RKO (cell line): ENCODE results near the gene ERG.

Experiments
- DNase-seq: peaks from one replicate; pipeline ENCODE4 v3.0.0-alpha.2; 2016; ENCODE audit warnings: low spot score

The ERG gene, protein sequence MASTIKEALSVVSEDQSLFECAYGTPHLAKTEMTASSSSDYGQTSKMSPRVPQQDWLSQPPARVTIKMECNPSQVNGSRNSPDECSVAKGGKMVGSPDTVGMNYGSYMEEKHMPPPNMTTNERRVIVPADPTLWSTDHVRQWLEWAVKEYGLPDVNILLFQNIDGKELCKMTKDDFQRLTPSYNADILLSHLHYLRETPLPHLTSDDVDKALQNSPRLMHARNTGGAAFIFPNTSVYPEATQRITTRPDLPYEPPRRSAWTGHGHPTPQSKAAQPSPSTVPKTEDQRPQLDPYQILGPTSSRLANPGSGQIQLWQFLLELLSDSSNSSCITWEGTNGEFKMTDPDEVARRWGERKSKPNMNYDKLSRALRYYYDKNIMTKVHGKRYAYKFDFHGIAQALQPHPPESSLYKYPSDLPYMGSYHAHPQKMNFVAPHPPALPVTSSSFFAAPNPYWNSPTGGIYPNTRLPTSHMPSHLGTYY

DNA sequence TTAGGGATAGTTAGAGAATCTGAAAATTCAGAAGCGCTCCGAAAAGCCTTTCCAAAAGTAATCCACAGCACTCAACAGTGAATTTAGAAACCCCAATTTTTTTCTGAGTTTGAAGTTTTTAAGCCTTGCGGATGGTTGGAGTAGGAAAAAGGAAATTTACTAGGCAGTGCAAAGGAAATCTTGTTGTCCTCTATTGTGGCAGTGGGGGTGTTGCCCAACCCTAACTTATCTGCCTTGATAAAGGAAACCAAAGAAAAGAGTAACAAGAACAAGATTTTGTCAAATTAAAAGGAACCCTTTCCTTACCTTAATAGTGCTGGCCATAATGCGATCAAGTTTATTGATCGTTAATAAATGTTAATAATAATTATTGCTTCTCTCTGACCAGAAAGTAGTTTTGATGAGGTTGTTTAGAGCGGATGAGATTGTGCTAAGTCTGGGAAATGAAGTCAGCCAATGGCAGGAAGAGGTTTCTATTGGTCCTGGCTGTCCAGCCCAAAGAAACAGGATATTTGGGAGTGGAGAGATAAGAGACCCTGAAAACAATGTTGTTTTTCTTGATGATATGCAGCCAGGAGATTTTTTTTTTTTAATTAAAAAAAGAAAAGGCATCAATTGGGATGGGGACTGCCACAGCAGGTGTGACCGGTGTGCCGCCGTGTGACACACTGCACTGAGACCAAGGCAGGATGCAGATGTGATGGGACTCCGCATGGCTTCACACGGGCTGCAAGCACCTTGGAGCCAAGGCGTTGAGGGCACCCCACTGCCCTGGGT lies at the start of gene ERG:
ERG (minus strand) TSS at position 421 of the 777 bp plus-strand sequence; CDS start at position 324, 97 bp downstream.
- no peak for DNase-seq

DNA sequence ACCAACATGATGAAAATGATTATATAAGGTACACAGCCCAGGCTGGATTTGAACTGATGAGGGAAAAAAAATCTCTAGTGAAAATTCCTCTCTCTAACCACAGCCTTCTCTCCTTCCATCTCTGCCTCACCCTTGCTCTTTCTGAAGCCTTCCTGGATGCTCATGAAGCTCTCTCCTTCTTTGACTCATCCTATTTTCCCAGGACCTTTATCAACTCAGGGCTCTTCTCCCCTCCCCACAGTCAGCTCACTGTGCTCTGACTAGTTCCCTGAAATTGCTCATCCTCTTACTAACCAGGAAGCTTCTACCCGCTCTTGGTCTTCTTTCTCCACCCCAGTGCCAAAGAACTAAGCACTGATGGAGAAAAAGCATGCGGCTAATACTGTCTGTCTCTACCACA lies 46.4 kb upstream of the ERG start:
- peak; percentile 2 for DNase-seq

GRCh38 chr21:38542263-38542662 lies 44.0 kb upstream of the ERG start:
- no peak for DNase-seq

DNA sequence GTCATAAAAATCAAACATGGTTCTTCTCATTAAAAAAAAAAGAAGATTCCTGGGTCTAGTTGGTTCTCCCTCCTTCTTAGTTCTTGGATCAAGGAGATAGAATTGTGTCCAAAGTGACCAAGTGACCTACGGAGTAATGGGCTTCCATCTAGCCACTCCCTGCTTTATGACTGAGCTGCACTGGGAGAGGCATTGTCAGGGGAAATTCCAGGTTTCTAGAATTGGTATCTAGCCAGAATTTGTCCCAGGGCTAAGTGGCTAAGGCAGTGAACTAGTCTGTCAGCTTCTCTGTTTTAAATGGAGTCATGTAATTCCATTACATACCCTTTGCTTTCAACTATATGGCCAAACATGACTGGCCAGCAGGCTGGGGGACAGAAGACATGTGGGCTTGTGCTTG lies 40.1 kb upstream of the ERG start:
- no peak for DNase-seq

DNA sequence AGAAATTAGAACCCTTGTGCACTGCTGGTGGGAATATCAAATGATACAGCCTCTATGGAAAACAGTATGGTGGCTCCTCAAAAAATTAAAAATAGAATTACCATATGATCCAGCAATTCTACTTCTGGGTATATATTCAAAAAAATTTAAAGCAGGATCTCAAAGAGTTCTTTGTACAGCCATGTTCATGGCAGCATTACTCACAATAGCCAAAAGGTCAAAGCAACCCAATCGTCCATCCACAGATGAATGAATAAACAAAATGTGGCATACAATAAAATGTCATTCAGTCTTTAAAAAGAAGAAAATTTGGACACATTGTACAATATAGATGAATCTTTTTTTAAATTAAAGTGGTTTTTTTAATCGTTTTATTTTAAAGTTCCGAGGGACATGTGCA lies 36.3 kb upstream of the ERG start:
- DNase-seq = no peak

- DNase-seq = no peak
Measured at GRCh38 chr21:38533887-38534286, 35.6 kb upstream of the ERG start.

DNA sequence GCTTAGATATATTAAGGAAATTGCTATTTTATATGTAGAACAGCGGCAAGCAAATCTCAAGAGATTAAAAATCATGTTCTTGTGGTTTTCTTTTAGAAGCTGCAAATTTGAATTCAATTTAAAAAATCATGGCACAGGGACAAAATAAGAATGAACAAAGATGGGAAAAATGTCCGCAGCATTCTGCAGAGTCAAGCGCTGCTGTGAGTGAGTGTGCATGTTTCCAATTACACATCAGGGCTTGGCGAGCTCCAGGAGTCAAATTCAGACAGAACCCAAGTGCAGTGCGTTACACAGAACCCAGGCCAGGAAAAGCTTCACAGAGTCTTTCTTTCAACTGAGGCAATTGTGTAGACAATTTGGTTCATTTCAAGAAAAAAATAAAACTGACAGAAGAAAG lies 33.3 kb upstream of the ERG start:
- no peak for DNase-seq

DNA sequence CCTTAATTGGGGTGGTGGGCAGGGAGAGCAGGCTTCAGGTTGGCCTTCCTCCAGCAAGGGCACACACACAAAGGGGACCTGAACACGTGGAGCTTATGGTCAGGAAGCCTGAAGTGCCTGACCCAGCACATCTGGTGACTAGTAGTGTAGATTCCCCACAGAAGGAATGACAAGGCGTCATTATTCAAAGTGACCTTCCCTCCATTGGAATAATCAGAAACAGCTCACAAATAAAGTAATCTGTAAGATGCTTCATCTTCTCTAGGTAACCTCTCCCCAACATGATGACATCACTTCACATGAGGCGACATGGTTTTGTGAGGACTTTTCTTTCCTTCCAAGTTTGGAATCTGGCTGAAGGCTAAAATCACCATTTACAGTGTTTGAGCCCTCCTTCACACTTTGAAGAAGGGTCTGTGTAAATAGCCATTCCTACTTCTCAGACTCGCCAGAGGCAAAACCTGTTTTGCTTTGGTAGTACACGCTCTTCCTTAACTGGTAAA lies 32.8 kb upstream of the ERG start:
- no peak for DNase-seq

GRCh38 chr21:38527737-38528136 lies 29.5 kb upstream of the ERG start:
- DNase-seq = no peak

DNA sequence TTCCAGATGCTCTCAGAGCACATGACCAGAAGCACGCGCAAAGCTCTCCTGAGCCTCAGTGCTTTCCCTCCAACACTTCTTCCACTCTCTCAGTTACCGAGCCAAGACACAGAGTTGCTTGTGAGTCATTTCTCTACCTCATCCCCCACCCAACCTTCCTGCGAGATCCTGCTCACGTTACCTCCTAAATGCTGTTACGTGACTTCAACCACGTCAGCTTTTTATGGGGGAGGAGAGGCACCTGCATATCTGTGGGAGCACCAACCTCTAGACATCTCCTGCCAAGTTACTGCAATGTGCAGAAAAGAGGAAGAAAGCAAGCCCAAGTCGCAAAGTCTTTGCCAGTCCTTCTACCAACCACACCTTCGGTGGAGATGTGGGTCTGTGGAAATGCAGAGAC lies 27.2 kb upstream of the ERG start:
- no peak for DNase-seq

- DNase-seq = no peak
Measured at GRCh38 chr21:38524168-38525153, 26.2 kb upstream of the ERG start.

GRCh38 chr21:38520511-38520910 lies 22.2 kb upstream of the ERG start:
- no peak for DNase-seq

- no peak for DNase-seq
Measured at GRCh38 chr21:38511662-38512243, 13.5 kb upstream of the ERG start.

DNA sequence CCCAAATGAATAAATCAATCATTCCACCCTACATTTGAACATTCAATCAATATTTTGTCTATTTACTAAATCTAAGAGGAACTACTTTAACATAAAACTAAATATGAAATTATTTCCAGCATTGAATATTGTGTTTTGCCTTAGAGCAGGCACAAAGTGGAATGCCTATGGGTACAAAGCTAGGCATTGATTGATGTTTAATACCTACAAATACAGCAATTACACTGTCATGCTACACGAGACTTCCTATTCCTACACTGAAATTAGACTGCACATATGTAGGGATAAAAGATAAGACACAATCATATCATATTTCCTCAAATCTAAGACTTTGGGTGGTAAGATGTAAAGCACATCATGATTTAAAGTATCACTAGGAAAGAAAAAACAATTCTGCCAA lies 12.9 kb upstream of the ERG start:
- DNase-seq = no peak

GRCh38 chr21:38507374-38507942 lies 9.2 kb upstream of the ERG start:
- no peak for DNase-seq

DNA sequence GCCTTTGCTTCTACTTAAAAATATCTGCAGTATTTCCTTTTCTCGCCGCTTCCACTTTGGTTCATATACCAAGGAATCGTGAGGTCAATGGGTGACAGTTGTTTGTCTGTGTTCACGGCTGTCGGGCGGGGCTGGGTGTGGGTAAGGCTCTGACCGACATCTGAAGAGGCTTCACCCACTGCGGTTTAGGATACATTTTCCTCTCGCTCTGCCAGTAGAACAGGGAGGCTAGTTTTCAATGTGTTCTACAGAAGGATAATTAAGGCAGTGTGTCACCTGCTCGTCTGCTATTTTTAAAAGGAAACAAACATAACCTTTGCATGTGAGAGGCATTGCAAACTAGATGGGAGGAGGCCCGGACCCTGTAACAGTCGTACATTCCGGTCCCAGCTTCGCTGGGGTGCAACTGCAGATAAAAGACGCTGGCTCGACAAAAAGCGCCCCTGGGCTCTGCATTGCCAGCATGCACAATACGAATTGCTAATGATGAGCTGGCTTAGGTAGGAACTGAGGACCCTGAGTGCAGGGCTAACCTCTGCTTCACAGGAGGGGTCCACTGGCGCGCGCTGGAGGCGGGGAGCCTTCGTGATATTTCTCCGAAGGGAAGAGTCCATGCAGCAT lies 8.5 kb upstream of the ERG start:
- DNase-seq = no peak

DNA sequence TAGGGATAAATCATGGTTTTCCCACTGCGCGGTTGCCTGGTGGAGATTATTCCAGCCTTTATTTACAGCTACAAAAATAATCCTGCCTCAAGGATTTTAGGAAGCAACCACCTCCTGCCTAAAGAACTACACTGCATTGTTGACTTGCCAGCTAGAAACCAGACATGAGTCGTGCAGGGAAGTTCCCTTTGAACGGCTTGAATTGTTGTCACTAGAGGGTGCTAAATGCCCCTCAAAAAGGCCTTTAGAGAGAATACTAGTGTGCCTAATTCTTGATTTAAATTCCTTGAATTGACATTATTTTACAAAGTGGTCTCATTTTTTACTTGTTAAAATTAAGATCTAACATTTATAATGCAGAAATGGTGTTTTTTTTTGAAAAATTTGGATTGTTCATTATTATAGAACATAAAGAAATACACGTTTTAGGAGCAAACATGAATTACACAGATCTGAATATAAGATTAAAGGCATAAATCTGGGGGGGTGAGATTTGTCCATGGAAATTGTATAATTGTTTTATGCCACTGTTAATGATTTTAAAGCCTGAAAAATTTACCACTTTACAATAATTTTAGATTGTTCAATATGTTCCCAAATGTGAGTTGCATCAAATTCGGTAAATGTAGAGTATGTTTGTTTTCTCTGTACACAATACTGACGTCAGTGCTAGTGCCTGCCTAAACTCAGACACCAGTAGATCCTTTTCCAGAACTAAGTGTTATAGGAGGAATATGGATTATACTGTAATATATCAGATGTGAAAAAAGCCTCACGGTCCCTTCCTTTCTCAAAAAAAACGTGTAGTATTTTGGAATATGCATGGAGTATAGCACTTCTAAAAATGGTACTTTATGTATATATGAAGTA lies 7.6 kb upstream of the ERG start:
- peak; percentile 67 for DNase-seq

DNA sequence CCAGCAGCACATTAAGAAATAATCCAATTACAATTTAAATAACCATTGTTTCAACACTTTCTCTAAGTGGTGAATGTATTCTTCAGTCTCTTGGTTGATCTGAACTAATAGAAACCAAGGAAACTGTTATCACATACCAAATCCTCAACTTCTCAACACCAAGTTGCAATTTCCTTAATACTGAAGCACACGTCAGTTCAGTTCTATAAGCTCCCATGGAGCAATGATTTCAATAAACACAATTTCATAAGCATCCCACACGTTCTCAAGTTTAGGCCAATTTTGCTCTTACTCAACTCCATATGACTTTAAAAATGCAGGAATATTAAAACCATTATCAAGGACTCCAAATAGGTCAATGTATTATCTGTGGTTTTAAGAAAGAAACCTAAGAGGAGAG lies 5.8 kb upstream of the ERG start:
- DNase-seq = no peak

DNA sequence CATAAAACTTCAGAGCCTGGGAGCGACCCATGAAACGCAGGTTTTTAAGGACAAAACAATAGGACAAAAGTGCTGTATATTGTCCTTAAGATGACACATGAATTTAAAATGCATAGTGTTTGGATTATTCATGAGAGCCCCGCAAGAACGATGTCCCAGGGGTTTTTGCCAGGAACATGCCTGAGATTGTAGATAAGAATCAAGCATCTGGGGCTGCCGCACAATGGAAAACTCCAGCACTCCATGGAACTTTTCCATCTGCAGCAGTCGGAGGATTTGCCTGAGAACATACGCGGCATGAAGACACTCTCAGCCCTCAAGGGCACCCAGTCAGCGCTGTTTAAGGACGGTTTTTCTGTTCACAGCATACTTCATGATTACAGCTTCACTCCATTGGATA lies 5.3 kb upstream of the ERG start:
- no peak for DNase-seq

DNA sequence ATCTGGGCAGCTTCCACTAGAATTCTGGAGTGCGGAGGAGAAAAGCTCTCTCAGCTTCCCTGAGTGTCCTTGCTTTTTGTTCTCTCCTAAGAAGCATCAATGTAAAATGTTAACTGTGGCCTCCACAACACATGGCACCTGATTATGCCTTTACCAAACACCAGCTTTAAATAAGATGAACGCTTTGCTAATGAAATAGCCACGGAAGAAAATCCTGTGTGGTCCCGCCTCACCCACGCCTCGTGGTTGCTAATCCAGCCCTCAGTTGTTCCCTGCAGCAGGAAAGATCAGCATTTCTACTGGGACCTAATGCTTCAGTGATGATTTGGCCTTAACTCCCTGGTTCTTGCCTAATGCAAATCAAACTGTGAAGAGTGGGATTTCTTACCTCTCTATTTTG lies 1.8 kb upstream of the ERG start:
- no peak for DNase-seq
